OCI-LY7 (cell line): ENCODE measurements around the gene NFX1. TPM values are rescaled to one million over a fixed set of nuclear protein-coding genes. Genes with fewer than 3 reads are reported as not detected.

Source experiments
- BruUV-seq: library from RNA; stranded (reverse); fragments of 400-500 nt; replicated peaks from 2 replicates; lab custom pipeline; 2021; lab: Mats Ljungman, UMichigan
- CTCF ChIA-PET: fragments of 300-600 bp; sonication (Branson Sonifier 250); formaldehyde crosslinking; loops from one replicate; lab custom pipeline; 2022; ENCODE audit warnings: antibody characterized with exemption; ENCODE audit not compliant: unreplicated experiment; lab: Charles Lee
- POLR2A ChIA-PET: fragments of 300-600 bp; sonication (Branson Sonifier 250); formaldehyde crosslinking; loops from one replicate; lab custom pipeline; 2022; ENCODE audit warnings: antibody characterized with exemption; lab: Charles Lee
- DNase-seq: peaks from one replicate; pipeline ENCODE4 v3.0.0-alpha.2; 2015; ENCODE audit warnings: low spot score
- H2AFZ ChIP-seq: fragments of 200-600 bp; sonication (generic), shearing (Covaris generic); 2 replicates; pipeline ENCODE4 v1.6.1; 2014; ENCODE audit warnings: mild to moderate bottlenecking, antibody characterized with exemption, low read length, moderate library complexity
- H3K27ac ChIP-seq: fragments of 200-600 bp; sonication (generic); 2 replicates; pipeline ENCODE4 v1.5.1; 2014; ENCODE audit warnings: mixed run types, low read depth, mild to moderate bottlenecking, moderate library complexity, low read length, inconsistent platforms; ENCODE audit not compliant: poor library complexity, severe bottlenecking
- H3K36me3 ChIP-seq: fragments of 200-600 bp; sonication (generic); 2 replicates; pipeline ENCODE4 v1.6.1; 2014; ENCODE audit warnings: mild to moderate bottlenecking, antibody characterized with exemption, low read length, moderate library complexity, mixed read lengths; ENCODE audit not compliant: insufficient read depth
- H3K4me1 ChIP-seq: fragments of 200-600 bp; sonication (generic); 2 replicates; pipeline ENCODE4 v1.5.1; 2014; ENCODE audit warnings: mild to moderate bottlenecking, low read length; ENCODE audit not compliant: insufficient read depth, poor library complexity, severe bottlenecking
- H3K4me2 ChIP-seq: fragments of 200-600 bp; sonication (generic); 2 replicates; pipeline ENCODE4 v1.6.1; 2014; ENCODE audit warnings: mild to moderate bottlenecking, low read length
- H3K4me3 ChIP-seq: fragments of 200-600 bp; sonication (generic); 2 replicates; pipeline ENCODE4 v1.5.1; 2014; ENCODE audit warnings: mild to moderate bottlenecking, low read depth, low read length; ENCODE audit not compliant: poor library complexity, severe bottlenecking
- H3K79me2 ChIP-seq: fragments of 200-600 bp; sonication (generic); 2 replicates; pipeline ENCODE4 v1.6.1; 2016; ENCODE audit warnings: low read depth, mild to moderate bottlenecking, low read length, moderate library complexity, mixed read lengths; ENCODE audit not compliant: insufficient read depth
- H3K9me2 ChIP-seq: fragments of 200-600 bp; sonication (generic); 2 replicates; pipeline ENCODE4 v1.6.1; 2016; ENCODE audit warnings: mild to moderate bottlenecking, low read length, mixed read lengths; ENCODE audit not compliant: insufficient read depth
- H3K9me3 ChIP-seq: fragments of 200-600 bp; sonication (generic); 2 replicates; pipeline ENCODE4 v1.6.1; 2014; ENCODE audit warnings: mild to moderate bottlenecking, mixed run types, low read length, mixed read lengths
- H4K20me1 ChIP-seq: fragments of 200-600 bp; sonication (generic); 2 replicates; pipeline ENCODE4 v1.6.1; 2014; ENCODE audit warnings: mild to moderate bottlenecking, antibody characterized with exemption, low read length, moderate library complexity, mixed read lengths; ENCODE audit not compliant: insufficient read depth
- CTCF ChIP-seq: fragments of 200-600 bp; sonication (generic); conservative IDR thresholded peaks from 2 replicates; pipeline ENCODE4 v1.5.1; 2014; ENCODE audit warnings: mild to moderate bottlenecking, antibody characterized with exemption, low read length, moderate library complexity, mixed read lengths
- EZH2phosphoT487 ChIP-seq: fragments of 200-600 bp; sonication (generic); IDR thresholded peaks from 2 replicates; pipeline ENCODE4 v1.6.1; 2018; ENCODE audit warnings: low read depth, borderline replicate concordance, mild to moderate bottlenecking, mixed run types, antibody characterized with exemption, low read length, moderate library complexity, mixed read lengths
- intact Hi-C: fragments of 100-400 bp; cut with micrococcal nuclease; formaldehyde crosslinking; loops from one replicate; pipeline ENCODE4 v1.10.0; 2022; ENCODE audit not compliant: unreplicated experiment
- total RNA-seq, 2 experiments: library from RNA; depleted of rRNA in 1 of 2; stranded (reverse); fragments of >200 nt in 1 of 2; shearing (Covaris generic) in 1 of 2; gene quantifications; 2 replicates each; pipeline ENCODE4 v1.2.3, GENCODE V29; 2014 to 2022

Gene NFX1
- total RNA-seq, 2 experiments from 2014 or later: 32.3 to 58.3 TPM

- Histone ChIP-seq H3K4me2 (peak overlapping the region; percentile 65), H3K79me2 (peaks cover 56% of the 10 kb centered on the region), H3K27ac (peak overlapping the region; percentile 97), H3K9me2 (no peaks in the 10 kb centered on the region), H3K4me3 (peak overlapping the region; percentile 88), H3K36me3 (peaks cover 43% of the 10 kb centered on the region), H4K20me1 (no peaks in the 10 kb centered on the region), H2AFZ (peak overlapping the region; percentile 56; the same call in 1 of the 2 replicates), H3K4me1 (peaks cover 68% of the 10 kb centered on the region), H3K9me3 (no peaks in the 10 kb centered on the region)
- no TSS peak for BruUV-seq
- TF ChIP-seq CTCF: peak; percentile 48
- no peak for TF ChIP-seq EZH2phosphoT487
- POLR2A ChIA-PET: no interaction called here
- CTCF ChIA-PET: no interaction called here
- intact Hi-C loops: loop anchor here (5.0 to 10.0 kb wide), 3 partner anchors 136 to 754 kb away; partner anchors contain the start of genes NOL6 and UBAP2
- no peak for DNase-seq
Observed at GRCh38 chr9:33291031-33291397, 698 bp downstream of the NFX1 start.

- H3K9me2 ChIP-seq: no peaks in the 10 kb centered on the region
- TF ChIP-seq EZH2phosphoT487 (no peak), CTCF (no peak)
- H2AFZ ChIP-seq: no peak overlapping the region
- ChIA-PET POLR2A (no interaction called here), CTCF (no interaction called here)
- no peaks in the 10 kb centered on the region for H4K20me1 ChIP-seq
- H3K36me3 ChIP-seq: peaks cover 52% of the 10 kb centered on the region
- peaks cover 65% of the 10 kb centered on the region for H3K79me2 ChIP-seq
- peak overlapping the region; percentile 88 for H3K4me3 ChIP-seq
- no peak overlapping the region for H3K27ac ChIP-seq
- H3K9me3 ChIP-seq: no peaks in the 10 kb centered on the region
- DNase-seq: no peak
- H3K4me1 ChIP-seq: peaks cover 74% of the 10 kb centered on the region
- H3K4me2 ChIP-seq: peak overlapping the region; percentile 65
- BruUV-seq: no TSS peak
- intact Hi-C loops: loop anchor here (5.0 to 10.0 kb wide), 3 partner anchors 137 to 753 kb away; partner anchors contain the start of genes NOL6 and UBAP2
Observed at GRCh38 chr9:33291901-33292300, 1.6 kb downstream of the NFX1 start.

- CTCF ChIA-PET: no interaction called here
- H3K27ac ChIP-seq: peak overlapping the region; percentile 95
- no TSS peak for BruUV-seq
Observed at GRCh38 chr9:33293782-33294181, 3.5 kb downstream of the NFX1 start.

More at GRCh38 chr9:33293782-33294181, 3.5 kb downstream of the NFX1 start:
- no peak for DNase-seq
- Histone ChIP-seq H3K4me2 (peak overlapping the region; percentile 65), H2AFZ (no peak overlapping the region), H3K4me3 (no peak overlapping the region), H4K20me1 (peaks cover 8% of the 10 kb centered on the region; the same call in 1 of the 2 replicates), H3K79me2 (peaks cover 81% of the 10 kb centered on the region), H3K4me1 (peaks cover 83% of the 10 kb centered on the region), H3K36me3 (peaks cover 68% of the 10 kb centered on the region), H3K9me3 (no peaks in the 10 kb centered on the region), H3K9me2 (no peaks in the 10 kb centered on the region)
- POLR2A ChIA-PET: no interaction called here
- no peak for TF ChIP-seq CTCF
- no peak for TF ChIP-seq EZH2phosphoT487
- intact Hi-C loops: loop anchor here (5.0 to 10.0 kb wide), 3 partner anchors 139 to 751 kb away; partner anchors contain the start of genes NOL6 and UBAP2
